Common myeloid progenitor, CD34-positive (primary cell): ENCODE results near the gene KLHL6.
A peak's percentile ranks its signal among the peaks of the same experiment; 100 is the strongest.
"Not testable (repeated sequence)": the region's sequence is repeated elsewhere in the genome, so short reads cannot be mapped to it uniquely, and the experiment has no call there.

ENCODE experiments used
- CTCF ChIA-PET: fragments of 350-600 bp; sonication (Branson Sonifier 250); formaldehyde crosslinking; loops from one replicate; lab custom pipeline; 2021; ENCODE audit warnings: antibody characterized with exemption; lab: Charles Lee
- POLR2A ChIA-PET: fragments of 350-600 bp; sonication (Branson Sonifier 250); formaldehyde crosslinking; loops from one replicate; lab custom pipeline; 2021; ENCODE audit warnings: antibody characterized with exemption; lab: Charles Lee
- DNase-seq, 3 donors: peaks; one replicate each; pipeline versions ENCODE4 v3.0.0 to v3.0.0-alpha.2; 2013
- H3K27ac ChIP-seq, 2 experiments: 1 replicate in 1 of 2; 2 replicates in 1 of 2; pipeline ENCODE4 v1.7.0; 2013; ENCODE audit warnings: inconsistent platforms in 2 of 2, low read length in 2 of 2, mild to moderate bottlenecking in 2 of 2, low read depth in 1 of 2, moderate library complexity in 1 of 2; ENCODE audit not compliant: severe bottlenecking in 2 of 2, insufficient read depth in 1 of 2, poor library complexity in 1 of 2
- H3K27me3 ChIP-seq, 5 experiments: replicated peaks in 2 of 5; 1 replicate in 3 of 5; 2 replicates in 2 of 5; pipeline versions ENCODE4 v1.6.1 to v1.7.0; 2013; ENCODE audit warnings: low read length in 4 of 5, mild to moderate bottlenecking in 2 of 5, moderate library complexity in 2 of 5, inconsistent platforms in 1 of 5; ENCODE audit not compliant: insufficient read depth in 5 of 5, control insufficient read depth in 4 of 5
- H3K36me3 ChIP-seq, 4 experiments: 1 replicate in 2 of 4; 2 replicates in 2 of 4; pipeline versions ENCODE4 v1.6.1 to v1.7.0; 2013; ENCODE audit warnings: low read length in 3 of 4, control low read depth in 1 of 4, mild to moderate bottlenecking in 1 of 4; ENCODE audit not compliant: control insufficient read depth in 4 of 4, insufficient read depth in 4 of 4
- H3K4me1 ChIP-seq, 4 experiments: 1 replicate in 3 of 4; 2 replicates in 1 of 4; pipeline versions ENCODE4 v1.6.1 to v1.7.1; 2013; ENCODE audit warnings: low read length in 3 of 4, mild to moderate bottlenecking in 3 of 4, control low read depth in 1 of 4, inconsistent platforms in 1 of 4, moderate library complexity in 1 of 4; ENCODE audit not compliant: control insufficient read depth in 4 of 4, insufficient read depth in 4 of 4; ENCODE audit errors: control extremely low read depth in 1 of 4
- H3K4me3 ChIP-seq, 7 experiments: 1 replicate in 4 of 7; 2 replicates in 3 of 7; pipeline versions ENCODE4 v1.5.1 to v1.7.0; 2013; ENCODE audit warnings: mild to moderate bottlenecking in 7 of 7, low read length in 6 of 7, moderate library complexity in 6 of 7, inconsistent platforms in 2 of 7, low read depth in 2 of 7, control low read depth in 1 of 7; ENCODE audit not compliant: insufficient read depth in 4 of 7, control insufficient read depth in 1 of 7; ENCODE audit errors: extremely low read depth in 1 of 7
- H3K9me3 ChIP-seq, 5 experiments: 1 replicate in 4 of 5; 2 replicates in 1 of 5; pipeline versions ENCODE4 v1.6.1 to v1.7.1; 2013; ENCODE audit warnings: low read length in 4 of 5, mild to moderate bottlenecking in 2 of 5, inconsistent platforms in 1 of 5, low read depth in 1 of 5, moderate library complexity in 1 of 5; ENCODE audit not compliant: control insufficient read depth in 4 of 5, insufficient read depth in 2 of 5; ENCODE audit errors: control extremely low read depth in 1 of 5
- WGBS: methylation state at CpG from one replicate; pipeline ENCODE4 v1.1.5; 2013; ENCODE audit not compliant: insufficient coverage; 5-methylcytosine and 5-hydroxymethylcytosine counted together

KLHL6 gene

DNA sequence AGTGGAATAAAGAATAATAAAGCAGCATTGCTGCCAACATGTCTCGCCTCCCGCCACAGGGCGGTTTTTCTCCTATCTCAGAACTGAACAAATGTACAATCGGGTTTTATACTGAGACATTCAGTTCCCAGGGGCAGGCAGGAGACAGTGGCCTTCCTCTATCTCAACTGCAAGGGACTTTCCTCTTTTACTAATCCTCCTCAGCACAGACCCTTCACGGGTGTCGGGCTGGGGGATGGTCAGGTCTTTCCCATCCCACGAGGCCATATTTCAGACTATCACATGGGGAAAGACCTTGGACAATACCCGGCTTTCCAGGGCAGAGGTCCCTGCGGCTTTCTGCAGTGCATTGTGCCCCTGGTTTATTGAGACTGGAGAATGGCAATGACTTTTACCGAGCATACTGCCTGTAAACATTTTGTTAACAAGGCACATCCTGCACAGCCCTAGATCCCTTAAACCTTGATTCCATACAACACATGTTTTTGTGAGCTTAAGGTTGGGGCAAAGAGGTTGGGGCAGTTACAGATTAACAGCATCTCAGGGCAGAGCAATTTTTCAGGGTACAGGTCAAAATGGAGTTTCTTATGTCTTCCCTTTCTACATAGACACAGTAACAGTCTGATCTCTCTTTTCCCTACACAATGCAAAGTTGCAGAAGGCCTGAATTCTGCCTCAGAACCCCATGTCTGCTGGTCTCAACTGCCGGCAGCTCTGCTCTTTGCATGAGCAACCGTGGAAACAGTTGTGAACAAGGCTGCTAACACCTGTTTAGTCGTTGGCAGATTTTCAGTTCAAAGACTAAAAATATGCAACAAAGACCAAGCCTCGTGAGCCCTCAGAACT lies 44.0 kb downstream of the KLHL6 start:
- Histone ChIP-seq H3K36me3 (peaks cover 14 to 37% (median 18%) of the 10 kb centered on the region in 4 experiments), H3K4me1 (peaks cover 10 to 39% (median 27%) of the 10 kb centered on the region in 4 experiments)
- H3K27ac ChIP-seq, POLR2A ChIA-PET, DNase-seq, H3K27me3 ChIP-seq, H3K9me3 ChIP-seq, H3K4me3 ChIP-seq, CTCF ChIA-PET: not testable (repeated sequence)
- 96% methylated on average over 4 of the region's 14 CpGs for WGBS

DNA sequence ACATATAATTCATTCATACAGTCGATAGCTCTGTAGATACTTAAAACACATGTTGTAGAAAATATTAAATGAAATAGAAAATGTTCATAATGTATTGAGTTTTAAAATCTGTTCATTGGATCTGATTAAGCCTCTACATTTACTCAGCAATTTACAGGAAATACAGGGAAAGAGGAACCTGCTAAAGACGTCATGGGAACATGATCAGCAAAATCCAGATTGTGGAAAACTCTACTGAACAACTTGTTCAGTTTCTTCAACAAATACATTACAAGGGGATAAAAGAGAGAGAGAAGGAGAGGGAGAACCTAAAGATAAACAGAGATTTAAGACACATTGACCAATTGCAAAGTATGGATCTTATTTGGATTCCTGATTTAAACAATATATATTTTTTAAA lies 46.7 kb downstream of the KLHL6 start:
- peaks cover 0 to 24% (median 6%) of the 10 kb centered on the region in 5 experiments for H3K9me3 ChIP-seq
- POLR2A ChIA-PET = no interaction called here
- DNase-seq = peak in 2 of 3 donors; percentile 19 to 23
- peaks cover 20 to 52% (median 36%) of the 10 kb centered on the region in 4 experiments for H3K36me3 ChIP-seq
- no CpG with 5 or more reads among the region's 2 CpGs for WGBS
- peaks cover 5 to 24% (median 11%) of the 10 kb centered on the region in 4 experiments for H3K4me1 ChIP-seq
- CTCF ChIA-PET = interaction anchor here (1.0 to 2.0 kb wide), 4 partner anchors 11 to 23 kb away, joined by 3 to 7 read pairs (median 4); no protein-coding TSS in a partner anchor
- H3K27me3 ChIP-seq = no peaks in the 10 kb centered on the region
- no peak overlapping the region for H3K4me3 ChIP-seq
- no peak overlapping the region for H3K27ac ChIP-seq

DNA sequence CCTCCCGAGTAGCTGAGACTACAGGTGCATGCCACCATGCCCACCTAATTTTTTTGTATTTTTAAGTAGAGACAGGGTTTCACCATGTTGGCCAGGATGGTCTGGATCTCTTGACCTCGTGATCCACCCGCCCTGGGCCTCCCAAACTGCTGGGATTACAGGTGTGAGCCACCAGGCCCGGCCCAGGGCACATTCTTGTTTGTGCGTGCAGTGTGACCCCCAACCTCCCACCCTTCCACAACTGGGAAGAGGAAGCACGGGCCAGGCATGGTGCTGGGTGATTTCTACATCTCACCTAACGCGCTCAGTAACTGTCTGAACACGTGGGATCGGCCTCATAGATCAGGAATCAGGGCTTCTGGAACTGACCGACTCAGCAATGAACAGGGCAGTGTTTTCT lies 48.0 kb downstream of the KLHL6 start:
- ChIA-PET CTCF (interaction anchor here (1.5 kb wide), 1 partner anchor 28 kb away, joined by 3 read pairs; no protein-coding TSS in a partner anchor), POLR2A (no interaction called here)
- peaks cover 0 to 24% (median 6%) of the 10 kb centered on the region in 5 experiments for H3K9me3 ChIP-seq
- WGBS = 95% methylated on average over 11 of the region's 11 CpGs
- no peak for DNase-seq
- no peak overlapping the region for H3K4me3 ChIP-seq
- peaks cover 23 to 63% (median 44%) of the 10 kb centered on the region in 4 experiments for H3K36me3 ChIP-seq
- no peak overlapping the region for H3K27ac ChIP-seq
- H3K27me3 ChIP-seq = no peaks in the 10 kb centered on the region
- peaks cover 0 to 18% (median 4%) of the 10 kb centered on the region in 4 experiments for H3K4me1 ChIP-seq

DNA sequence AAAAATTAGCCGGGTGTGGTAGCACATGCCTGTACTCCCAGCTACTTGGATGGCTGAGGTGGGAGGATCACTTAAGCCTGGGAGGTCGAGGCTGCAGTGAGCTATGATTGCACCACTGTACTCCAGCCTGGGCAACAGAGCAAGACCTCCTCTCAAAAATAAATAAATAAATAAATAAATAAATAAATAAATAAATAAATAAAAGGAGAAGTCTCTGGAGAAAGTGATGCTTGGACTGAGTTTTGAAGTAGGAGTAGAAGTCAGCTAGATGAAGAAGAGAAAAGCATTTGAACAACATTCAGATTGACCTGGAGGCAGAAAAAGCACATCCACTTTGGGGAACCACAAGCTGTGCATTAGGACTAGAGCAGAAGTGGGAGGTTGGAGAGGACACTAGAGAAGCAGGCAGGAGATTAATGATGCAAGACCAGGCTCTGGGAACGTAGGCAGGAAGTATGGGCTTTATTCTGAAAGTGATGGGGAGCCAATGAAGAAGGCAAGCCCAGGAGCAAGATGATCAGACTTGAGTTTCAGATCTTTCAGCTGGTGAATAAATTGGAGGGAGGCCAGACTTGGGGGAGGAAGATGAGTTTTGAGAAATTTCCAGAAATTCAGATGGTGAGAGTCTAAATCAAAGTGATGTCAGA lies 48.7 kb downstream of the KLHL6 start:
- DNase-seq = no peak
- Histone ChIP-seq H3K4me3 (no peak overlapping the region), H3K4me1 (peaks cover 0 to 11% (median 2%) of the 10 kb centered on the region in 4 experiments), H3K27me3 (no peaks in the 10 kb centered on the region), H3K9me3 (peaks cover 0 to 24% (median 6%) of the 10 kb centered on the region in 5 experiments), H3K27ac (no peak overlapping the region), H3K36me3 (peaks cover 23 to 68% (median 47%) of the 10 kb centered on the region in 4 experiments)
- ChIA-PET POLR2A (no interaction called here), CTCF (interaction anchor here (0.8 to 1.5 kb wide), 2 partner anchors 9 to 27 kb away, joined by 3 read pairs; no protein-coding TSS in a partner anchor)
- 95% methylated on average over 2 of the region's 3 CpGs for WGBS

DNA sequence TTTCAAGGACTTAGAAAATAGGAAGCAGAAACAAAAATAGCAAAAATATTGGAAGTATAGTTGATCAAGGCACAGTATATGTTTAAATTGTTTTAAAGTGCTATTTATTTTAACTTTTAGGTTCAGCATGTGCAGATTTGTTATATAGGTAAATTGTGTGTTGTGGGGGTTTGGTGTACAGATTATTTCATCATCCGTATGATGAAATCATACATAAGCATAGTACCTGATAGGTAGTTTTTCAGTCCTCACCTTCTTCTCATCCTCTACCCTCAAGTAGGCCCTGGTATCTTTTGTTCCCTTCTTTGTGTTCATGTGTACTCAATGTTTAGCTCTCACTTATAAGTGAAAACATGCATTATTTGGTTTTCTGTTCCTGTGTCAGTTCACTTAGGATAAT lies 50.9 kb downstream of the KLHL6 start:
- peaks cover 35 to 85% (median 68%) of the 10 kb centered on the region in 4 experiments for H3K36me3 ChIP-seq
- CTCF ChIA-PET = interaction anchor here (0.7 to 1.1 kb wide), 3 partner anchors 10 to 22 kb away, joined by 3 to 4 read pairs (median 3); no protein-coding TSS in a partner anchor
- no peak overlapping the region for H3K27ac ChIP-seq
- no peak overlapping the region for H3K4me3 ChIP-seq
- no peaks in the 10 kb centered on the region for H3K27me3 ChIP-seq
- H3K4me1 ChIP-seq = peaks cover 0 to 8% (median 2%) of the 10 kb centered on the region in 4 experiments
- WGBS = no CpG with 5 or more reads among the region's 1 CpG
- DNase-seq = no peak
- POLR2A ChIA-PET = no interaction called here
- H3K9me3 ChIP-seq = peaks cover 0 to 24% (median 6%) of the 10 kb centered on the region in 5 experiments

DNA sequence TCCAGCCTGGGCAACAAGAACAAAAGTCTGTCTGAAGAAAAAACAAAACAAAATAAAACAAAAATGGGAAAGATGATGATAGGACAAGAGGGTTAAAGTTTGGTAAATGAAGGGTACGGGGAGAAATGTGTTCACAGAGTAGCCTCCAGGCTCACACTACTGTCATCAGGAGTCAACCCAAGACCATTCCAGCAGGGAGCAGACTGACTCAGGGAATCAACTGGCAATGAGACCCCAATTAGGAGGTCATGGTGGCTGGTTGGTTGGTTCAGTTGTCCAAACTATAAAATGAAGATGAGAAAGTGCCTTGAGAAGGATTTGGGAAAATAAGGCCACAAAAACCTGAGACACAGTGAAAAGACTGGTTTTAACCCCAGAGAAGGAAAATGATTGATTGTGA lies 51.8 kb downstream of the KLHL6 start:
- no CpG with 5 or more reads among the region's 1 CpG for WGBS
- Histone ChIP-seq H3K27ac (no peak overlapping the region), H3K4me3 (no peak overlapping the region), H3K4me1 (peaks cover 0 to under 1% (median 0%) of the 10 kb centered on the region in 4 experiments), H3K36me3 (peaks cover 35 to 91% (median 73%) of the 10 kb centered on the region in 4 experiments), H3K9me3 (peaks cover 0 to 24% (median 6%) of the 10 kb centered on the region in 5 experiments), H3K27me3 (no peaks in the 10 kb centered on the region)
- POLR2A ChIA-PET = no interaction called here
- no peak for DNase-seq
- CTCF ChIA-PET = interaction anchor here (0.9 to 1.2 kb wide), 3 partner anchors 10 to 21 kb away, joined by 3 to 4 read pairs (median 4); no protein-coding TSS in a partner anchor
